PC-9 (cell line): ENCODE results near the gene DNAJA4. TPM values are rescaled to one million over a fixed set of nuclear protein-coding genes. Genes with fewer than 3 reads are reported as not detected.

ENCODE experiments used
- BruUV-seq: library from RNA; stranded (reverse); fragments of 400-500 nt; replicated peaks from 2 replicates; lab custom pipeline; 2021; lab: Mats Ljungman, UMichigan
- CTCF ChIA-PET: fragments of 300-600 bp; sonication (Branson Sonifier 250); formaldehyde crosslinking; loops from one replicate; lab custom pipeline; 2022; ENCODE audit warnings: antibody characterized with exemption; lab: Charles Lee
- POLR2A ChIA-PET: fragments of 300-600 bp; sonication (Branson Sonifier 250); formaldehyde crosslinking; loops from one replicate; lab custom pipeline; 2022; ENCODE audit warnings: antibody characterized with exemption; ENCODE audit not compliant: unreplicated experiment; lab: Charles Lee
- DNase-seq, 2 experiments: peaks; one replicate each; pipeline versions ENCODE4 v3.0.0 to v3.0.0-alpha.2; 2015 to 2022; ENCODE audit warnings: mixed read lengths in 1 of 2
- H2AFZ ChIP-seq: fragments of 200-600 bp; sonication (generic); 2 replicates; pipeline ENCODE4 v1.8.1; 2017; ENCODE audit warnings: antibody characterized with exemption
- H3F3A ChIP-seq: fragments of 200-600 bp; sonication (generic); 2 replicates; pipeline ENCODE4 v1.8.1; 2017; ENCODE audit warnings: antibody characterized with exemption, mild to moderate bottlenecking, low read depth; ENCODE audit not compliant: insufficient read depth
- H3K27ac ChIP-seq: fragments of 200-600 bp; sonication (generic); 2 replicates; pipeline ENCODE4 v1.6.1; 2016; ENCODE audit warnings: mixed run types
- H3K27me3 ChIP-seq: fragments of 200-600 bp; sonication (generic); 2 replicates; pipeline ENCODE4 v1.6.1; 2016; ENCODE audit warnings: low read depth, mixed run types; ENCODE audit not compliant: insufficient read depth
- H3K36me3 ChIP-seq: fragments of 200-600 bp; sonication (generic); 2 replicates; pipeline ENCODE4 v1.6.1; 2016; ENCODE audit warnings: low read depth, mixed run types
- H3K4me1 ChIP-seq: fragments of 200-600 bp; sonication (generic); replicated peaks from 2 replicates; pipeline ENCODE4 v1.6.1; 2016; ENCODE audit warnings: mixed run types; ENCODE audit not compliant: insufficient read depth
- H3K4me2 ChIP-seq: fragments of 200-600 bp; sonication (generic); 2 replicates; pipeline ENCODE4 v1.6.1; 2017; ENCODE audit warnings: mixed run types
- H3K4me3 ChIP-seq: fragments of 200-600 bp; sonication (generic); 2 replicates; pipeline ENCODE4 v1.6.1; 2016; ENCODE audit warnings: mixed run types
- H3K79me2 ChIP-seq: fragments of 200-600 bp; sonication (generic); 2 replicates; pipeline ENCODE4 v1.6.1; 2017; ENCODE audit warnings: low read depth, mixed run types
- H3K9me2 ChIP-seq: fragments of 200-600 bp; sonication (generic); 2 replicates; pipeline ENCODE4 v1.8.1; 2017; ENCODE audit warnings: mild to moderate bottlenecking; ENCODE audit not compliant: insufficient read depth
- H3K9me3 ChIP-seq: fragments of 200-600 bp; sonication (generic); 2 replicates; pipeline ENCODE4 v1.8.1; 2016; ENCODE audit warnings: low read depth; ENCODE audit not compliant: insufficient read depth
- H4K20me1 ChIP-seq: fragments of 200-600 bp; sonication (generic); 2 replicates; pipeline ENCODE4 v1.8.1; 2017; ENCODE audit not compliant: insufficient read depth
- CTCF ChIP-seq: fragments of 200-600 bp; sonication (generic); conservative IDR thresholded peaks from 2 replicates; pipeline ENCODE4 v1.6.1; 2017; ENCODE audit warnings: mixed run types, antibody characterized with exemption, mild to moderate bottlenecking, moderate library complexity
- EZH2 ChIP-seq: fragments of 200-600 bp; sonication (generic); IDR thresholded peaks from 2 replicates; pipeline ENCODE4 v1.8.0; 2017; ENCODE audit warnings: antibody characterized with exemption, low read depth
- intact Hi-C: fragments of 100-400 bp; cut with micrococcal nuclease; formaldehyde crosslinking; loops from one replicate; pipeline ENCODE4 v1.10.0; 2022; ENCODE audit not compliant: unreplicated experiment
- total RNA-seq: library from RNA; stranded (reverse); gene quantifications from 2 replicates; pipeline ENCODE4 v1.2.3, GENCODE V29; 2021

Gene DNAJA4
- total RNA-seq, 1 experiment from 2014 or later: 0.35 TPM

GRCh38 chr15:78241017-78241416 lies 23.3 kb upstream of the DNAJA4 start:
- no peak overlapping the region for H2AFZ ChIP-seq
- POLR2A ChIA-PET: interaction anchor here (0.6 kb wide), 1 partner anchor 216 kb away, joined by 6 read pairs; no protein-coding TSS in a partner anchor
- CTCF ChIA-PET: interaction anchor here (0.5 to 4.0 kb wide), 8 partner anchors 10 to 129 kb away, joined by 3 to 17 read pairs (median 3); no protein-coding TSS in a partner anchor
- H3K27ac ChIP-seq: no peak overlapping the region
- H3K4me1 ChIP-seq: 0 out of 2 replicates have a peak, but pooled peaks cover 3% of the 10 kb centered on the region
- no peak overlapping the region for H3K4me3 ChIP-seq
- no peaks in the 10 kb centered on the region for H3K9me2 ChIP-seq
- H3K4me2 ChIP-seq: no peak overlapping the region
- peak; percentile 43 to 86 for DNase-seq
- TF ChIP-seq EZH2: no peak
- TF ChIP-seq CTCF: peak; percentile 85
- H3K79me2 ChIP-seq: no peaks in the 10 kb centered on the region
- BruUV-seq: no TSS peak
- no peaks in the 10 kb centered on the region for H3F3A ChIP-seq
- intact Hi-C loops: loop anchor here (1.0 to 10.0 kb wide), 7 partner anchors 46 to 282 kb away; partner anchors contain the start of gene CIB2
- no peaks in the 10 kb centered on the region for H3K27me3 ChIP-seq
- H4K20me1 ChIP-seq: no peaks in the 10 kb centered on the region
- no peaks in the 10 kb centered on the region for H3K9me3 ChIP-seq
- no peaks in the 10 kb centered on the region for H3K36me3 ChIP-seq

GRCh38 chr15:78242128-78242527 lies 22.2 kb upstream of the DNAJA4 start:
- intact Hi-C loops: loop anchor here (10.0 kb wide), 1 partner anchor 183 kb away; no protein-coding TSS in a partner anchor
- POLR2A ChIA-PET: interaction anchor here (0.7 kb wide), 1 partner anchor 34 kb away, joined by 10 read pairs; no protein-coding TSS in a partner anchor
- Histone ChIP-seq H3K4me3 (no peak overlapping the region), H3K9me3 (no peaks in the 10 kb centered on the region), H3K4me1 (0 out of 2 replicates have a peak, but pooled peaks cover 3% of the 10 kb centered on the region), H3K9me2 (no peaks in the 10 kb centered on the region), H3K27ac (no peak overlapping the region), H3K4me2 (no peak overlapping the region), H3K27me3 (no peaks in the 10 kb centered on the region), H3F3A (no peaks in the 10 kb centered on the region), H3K36me3 (no peaks in the 10 kb centered on the region), H4K20me1 (no peaks in the 10 kb centered on the region), H2AFZ (no peak overlapping the region), H3K79me2 (no peaks in the 10 kb centered on the region)
- no peak for DNase-seq
- BruUV-seq: no TSS peak
- no peak for TF ChIP-seq EZH2
- peak; percentile 46; the same call in 1 of the 2 replicates for TF ChIP-seq CTCF
- CTCF ChIA-PET: interaction anchor here (0.7 to 4.0 kb wide), 3 partner anchors 46 to 337 kb away, joined by 3 to 17 read pairs (median 3); no protein-coding TSS in a partner anchor

DNA sequence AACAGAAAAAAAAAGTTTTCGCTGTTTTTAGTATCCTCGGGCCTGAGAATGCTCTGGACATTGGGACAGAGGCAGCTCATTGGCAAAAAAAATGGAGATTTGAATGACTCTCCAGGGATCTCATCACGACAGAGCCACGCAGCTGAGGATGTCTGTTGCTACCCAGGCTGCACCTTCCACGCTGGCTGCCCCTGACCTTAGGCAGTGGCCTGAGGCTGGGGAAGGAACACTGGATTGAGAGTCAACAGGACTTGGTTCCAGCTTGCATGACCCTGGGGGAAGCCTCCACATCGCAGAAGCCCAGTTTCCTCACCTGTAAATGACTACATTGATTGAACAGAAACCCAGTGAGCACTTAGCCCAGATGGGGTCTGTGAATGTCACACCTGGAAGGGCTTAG lies 21.3 kb upstream of the DNAJA4 start:
- TF ChIP-seq CTCF (no peak), EZH2 (no peak)
- H3K9me3 ChIP-seq: no peaks in the 10 kb centered on the region
- H3K36me3 ChIP-seq: no peaks in the 10 kb centered on the region
- H3K27me3 ChIP-seq: no peaks in the 10 kb centered on the region
- intact Hi-C loops: loop anchor here (10.0 kb wide), 1 partner anchor 182 kb away; no protein-coding TSS in a partner anchor
- H3K4me2 ChIP-seq: no peak overlapping the region
- no peaks in the 10 kb centered on the region for H3F3A ChIP-seq
- BruUV-seq: no TSS peak
- H3K4me3 ChIP-seq: no peak overlapping the region
- ChIA-PET POLR2A (no interaction called here), CTCF (interaction anchor here (0.7 to 1.0 kb wide), 4 partner anchors 12 to 338 kb away, joined by 3 to 8 read pairs (median 3); no protein-coding TSS in a partner anchor)
- no peaks in the 10 kb centered on the region for H3K79me2 ChIP-seq
- DNase-seq: no peak
- H4K20me1 ChIP-seq: no peaks in the 10 kb centered on the region
- no peak overlapping the region for H3K27ac ChIP-seq
- no peak overlapping the region for H2AFZ ChIP-seq
- H3K9me2 ChIP-seq: no peaks in the 10 kb centered on the region
- 0 out of 2 replicates have a peak, but pooled peaks cover 3% of the 10 kb centered on the region for H3K4me1 ChIP-seq
